Panc1 (cell line): ENCODE measurements around the gene DPYSL3. TPM values are rescaled to one million over a fixed set of nuclear protein-coding genes. Genes with fewer than 3 reads are reported as not detected.

ENCODE experiments used
- ATAC-seq: fragments of 200-7000 bp; cut with Tn5 transposase; 2 replicates; pipeline ENCODE4 v1.9.1; 2020; ENCODE audit warnings: mild to moderate bottlenecking, moderate library complexity
- BruUV-seq: library from RNA; stranded (reverse); fragments of 400-500 nt; replicated peaks from 2 replicates; lab custom pipeline; 2021; lab: Mats Ljungman, UMichigan
- CTCF ChIA-PET: fragments of 300-600 bp; sonication (Branson Sonifier 250); formaldehyde crosslinking; loops from one replicate; lab custom pipeline; 2022; ENCODE audit warnings: antibody characterized with exemption; lab: Charles Lee
- POLR2A ChIA-PET: fragments of 300-600 bp; sonication (Branson Sonifier 250); formaldehyde crosslinking; loops from one replicate; lab custom pipeline; 2022; ENCODE audit warnings: antibody characterized with exemption; lab: Charles Lee
- DNase-seq: peaks from one replicate; pipeline ENCODE4 v3.0.0-alpha.2; 2010; ENCODE audit warnings: low read depth, low spot score
- H3K27ac ChIP-seq: 2 replicates; pipeline ENCODE4 v1.5.1; 2011; ENCODE audit warnings: mild to moderate bottlenecking, low read length, inconsistent platforms
- H3K27me3 ChIP-seq: fragments of 200-500 bp; sonication (Bioruptor generic); 2 replicates; pipeline ENCODE4 v1.6.0; 2014; ENCODE audit warnings: low read length, inconsistent platforms; ENCODE audit not compliant: control insufficient read depth, insufficient read depth
- H3K36me3 ChIP-seq: fragments of 200-500 bp; sonication (Bioruptor generic); 2 replicates; pipeline ENCODE4 v1.5.1; 2014; ENCODE audit warnings: inconsistent platforms, mild to moderate bottlenecking, low read length, moderate library complexity; ENCODE audit not compliant: control insufficient read depth, insufficient read depth
- H3K4me1 ChIP-seq: 2 replicates; pipeline ENCODE4 v1.5.1; 2011; ENCODE audit warnings: inconsistent platforms, mild to moderate bottlenecking, low read length, moderate library complexity; ENCODE audit not compliant: control insufficient read depth, insufficient read depth
- H3K4me3 ChIP-seq, 2 experiments: 2 replicates each; pipeline ENCODE4 v1.5.1; 2011 to 2012; ENCODE audit warnings: low read depth in 2 of 2, low read length in 2 of 2, mild to moderate bottlenecking in 2 of 2, inconsistent platforms in 1 of 2, moderate library complexity in 1 of 2
- H3K9me3 ChIP-seq: fragments of 200-500 bp; sonication (Bioruptor generic); 2 replicates; pipeline ENCODE4 v1.5.1; 2014; ENCODE audit warnings: low read depth, mild to moderate bottlenecking, inconsistent platforms, low read length, moderate library complexity; ENCODE audit not compliant: control insufficient read depth, insufficient read depth
- CTCF ChIP-seq: fragments of 450-650 bp; IDR thresholded peaks from 2 replicates; pipeline ENCODE4 v1.5.1; 2017; ENCODE audit warnings: mild to moderate bottlenecking
- POLR2AphosphoS5 ChIP-seq: IDR thresholded peaks from 2 replicates; pipeline ENCODE4 v1.6.1; 2012; ENCODE audit warnings: mild to moderate bottlenecking, low read depth, low read length, moderate library complexity
- REST ChIP-seq, 2 experiments: IDR thresholded peaks; 2 replicates each; pipeline ENCODE4 v1.6.1; 2011 to 2012; ENCODE audit warnings: low read depth in 2 of 2, control low read depth in 1 of 2, low read length in 1 of 2, mild to moderate bottlenecking in 1 of 2, moderate library complexity in 1 of 2; ENCODE audit not compliant: insufficient read depth in 1 of 2
- SIN3A ChIP-seq: IDR thresholded peaks from 2 replicates; pipeline ENCODE4 v1.6.1; 2012; ENCODE audit warnings: low read depth, mild to moderate bottlenecking, low read length, moderate library complexity, borderline replicate concordance; ENCODE audit not compliant: insufficient read depth
- TCF7L2 ChIP-seq: IDR thresholded peaks from 2 replicates; pipeline ENCODE4 v1.6.1; 2011; ENCODE audit warnings: mild to moderate bottlenecking, low read depth, low read length, inconsistent platforms
- in situ Hi-C: cut with HindIII; loops from 2 replicates; pipeline ENCODE4 v1.10.0; 2016; ENCODE audit warnings: low sequenced_read_pairs, low pct_unique_long_range_greater_than_20kb
- intact Hi-C: fragments of 100-400 bp; cut with micrococcal nuclease; formaldehyde crosslinking; loops from one replicate; pipeline ENCODE4 v1.10.0; 2022; ENCODE audit not compliant: unreplicated experiment
- total RNA-seq: library from RNA; stranded (reverse); gene quantifications from one replicate; pipeline ENCODE4 v1.2.1, GENCODE V29; 2021; ENCODE audit not compliant: unreplicated experiment

Gene DPYSL3
- total RNA-seq, 1 experiment from 2014 or later: 1.1 TPM

- in situ Hi-C loops (no loop called here), intact Hi-C loops (no loop called here)
- Histone ChIP-seq H3K9me3 (no peaks in the 10 kb centered on the region), H3K27ac (no peak overlapping the region), H3K4me1 (no peaks in the 10 kb centered on the region), H3K27me3 (no peaks in the 10 kb centered on the region), H3K4me3 (no peak overlapping the region), H3K36me3 (no peaks in the 10 kb centered on the region)
- no peak for ATAC-seq
- no TSS peak for BruUV-seq
- no peak for DNase-seq
- ChIA-PET CTCF (no interaction called here), POLR2A (no interaction called here)
- TF ChIP-seq CTCF (no peak), SIN3A (no peak), REST (IDR thresholded peaks at IDR 0.05; ENCODE audit: insufficient read depth in 1 of 2, low read depth in 2 of 2, low read length in 1 of 2) (no peak), TCF7L2 (no peak), POLR2AphosphoS5 (no peak)
Measured at GRCh38 chr5:147346006-147346561, 163.8 kb downstream of the DPYSL3 start.

- Histone ChIP-seq H3K27me3 (no peaks in the 10 kb centered on the region), H3K4me3 (no peak overlapping the region), H3K27ac (no peak overlapping the region), H3K4me1 (no peaks in the 10 kb centered on the region), H3K9me3 (no peaks in the 10 kb centered on the region), H3K36me3 (no peaks in the 10 kb centered on the region)
- intact Hi-C loops: no loop called here
- POLR2A ChIA-PET: no interaction called here
- TF ChIP-seq REST (IDR thresholded peaks at IDR 0.05; ENCODE audit: insufficient read depth in 1 of 2, low read depth in 2 of 2, low read length in 1 of 2) (no peak), SIN3A (no peak), CTCF (no peak), TCF7L2 (no peak), POLR2AphosphoS5 (no peak)
- CTCF ChIA-PET: no interaction called here
- DNase-seq (no peak), ATAC-seq (no peak)
- BruUV-seq: no TSS peak
- in situ Hi-C loops: no loop called here
Measured at GRCh38 chr5:147344861-147345260, 165.0 kb downstream of the DPYSL3 start.
